AG04450 (cell line): ENCODE measurements around the gene CEP85. TPM values are rescaled to one million over a fixed set of nuclear protein-coding genes. Genes with fewer than 3 reads are reported as not detected.

ENCODE experiments used
- CTCF ChIA-PET: fragments of 300-600, 350-600 bp; formaldehyde crosslinking; extraction: SDS; loops from one replicate; lab custom pipeline; 2022; ENCODE audit warnings: antibody characterized with exemption, inconsistent platforms; lab: Charles Lee
- POLR2A ChIA-PET: fragments of 350-600 bp; formaldehyde crosslinking; extraction: SDS; loops from one replicate; lab custom pipeline; 2021; ENCODE audit warnings: antibody characterized with exemption, inconsistent platforms; lab: Yijun Ruan, JAX
- DNase-seq: peaks from one replicate; pipeline ENCODE4 v3.0.0-alpha.2; 2011; ENCODE audit warnings: low read depth, low spot score
- H3K27ac ChIP-seq: one replicate; pipeline ENCODE4 v1.5.1; 2012; ENCODE audit warnings: low read depth, low read length, control low read depth
- H3K27me3 ChIP-seq: one replicate; pipeline ENCODE4 v1.6.0; 2012; ENCODE audit warnings: low read length; ENCODE audit not compliant: control insufficient read depth, insufficient read depth
- H3K4me3 ChIP-seq: 2 replicates; pipeline ENCODE4 v1.5.1; 2011; ENCODE audit warnings: mild to moderate bottlenecking, low read depth, low read length, control low read depth
- H3K9me3 ChIP-seq: 2 replicates; pipeline ENCODE4 v1.5.1; 2012; ENCODE audit warnings: low read length; ENCODE audit not compliant: control insufficient read depth, insufficient read depth
- CTCF ChIP-seq: IDR thresholded peaks from 2 replicates; pipeline ENCODE4 v1.5.1; 2011; ENCODE audit warnings: low read depth, low read length, control low read depth, inconsistent platforms
- polyA plus RNA-seq: library from polyadenylated mRNA; depleted of rRNA; stranded (reverse); fragments of >200 nt; gene quantifications from 2 replicates; pipeline ENCODE4 v1.2.3, GENCODE V29; 2011

CEP85 gene
- polyA plus RNA-seq, 1 experiment = 5.8 TPM

GRCh38 chr1:26283279-26283853 is 49.4 kb downstream of the CEP85 start:
- no peak for DNase-seq
- no peak for TF ChIP-seq CTCF
- H3K9me3 ChIP-seq = no peaks in the 10 kb centered on the region; the same call in 1 of the 2 replicates
- H3K27ac ChIP-seq = peak overlapping the region; percentile 31
- ChIA-PET CTCF (interaction anchor here (2.2 to 4.3 kb wide), 3 partner anchors 8 to 49 kb away, joined by 8 to 22 read pairs (median 19); partner anchors contain the start of gene CEP85), POLR2A (no interaction called here)
- H3K4me3 ChIP-seq = no peak overlapping the region
- H3K27me3 ChIP-seq = no peaks in the 10 kb centered on the region

- no peak for DNase-seq
- Histone ChIP-seq H3K27me3 (no peaks in the 10 kb centered on the region), H3K9me3 (no peaks in the 10 kb centered on the region; the same call in 1 of the 2 replicates), H3K27ac (peak overlapping the region; percentile 84), H3K4me3 (no peak overlapping the region)
- no peak for TF ChIP-seq CTCF
- ChIA-PET POLR2A (interaction anchor here (1.1 to 1.2 kb wide), 2 partner anchors 38 to 148 kb away, joined by 3 read pairs; partner anchors contain the start of gene DHDDS), CTCF (interaction anchor here (1.0 to 4.3 kb wide), 11 partner anchors 9 to 134 kb away, joined by 3 to 24 read pairs (median 5); partner anchors contain the start of genes CEP85 and ZNF593)
These were observed 50.0 kb downstream of the CEP85 start for GRCh38 chr1:26283871-26284596.

GRCh38 chr1:26284597-26285347 is 50.8 kb downstream of the CEP85 start:
- Histone ChIP-seq H3K27me3 (no peaks in the 10 kb centered on the region), H3K4me3 (no peak overlapping the region), H3K27ac (peak overlapping the region; percentile 84), H3K9me3 (no peaks in the 10 kb centered on the region; the same call in 1 of the 2 replicates)
- ChIA-PET CTCF (interaction anchor here (1.0 to 4.3 kb wide), 12 partner anchors 10 to 135 kb away, joined by 3 to 24 read pairs (median 6); partner anchors contain the start of genes CEP85 and ZNF593), POLR2A (interaction anchor here (0.6 to 1.2 kb wide), 4 partner anchors 10 to 147 kb away, joined by 3 to 7 read pairs (median 3); partner anchors contain the start of gene DHDDS)
- peak; percentile 72 for TF ChIP-seq CTCF
- peak; percentile 70 for DNase-seq

- peak; percentile 34 for TF ChIP-seq CTCF
- peak overlapping the region; percentile 39 for H3K27ac ChIP-seq
- no peaks in the 10 kb centered on the region; the same call in 1 of the 2 replicates for H3K9me3 ChIP-seq
- POLR2A ChIA-PET = interaction anchor here (1.0 to 1.2 kb wide), 3 partner anchors 36 to 146 kb away, joined by 3 read pairs; partner anchors contain the start of gene DHDDS
- H3K27me3 ChIP-seq = no peaks in the 10 kb centered on the region
- CTCF ChIA-PET = interaction anchor here (0.6 to 4.3 kb wide), 10 partner anchors 8 to 132 kb away, joined by 3 to 24 read pairs (median 7); partner anchors contain the start of gene CEP85
- DNase-seq = no peak
- no peak overlapping the region for H3K4me3 ChIP-seq
These were observed 51.5 kb downstream of the CEP85 start for GRCh38 chr1:26285366-26286063.
